Sigmoid colon (tissue), 4 donors: ENCODE results near the gene ZNF346.

Experiments used
- POLR2AphosphoS5 ChIP-seq, 4 donors: sonication (generic); formaldehyde crosslinking; IDR thresholded peaks; one replicate each; pipeline ENCODE4 v1.6.1; 2017; ENCODE audit warnings: antibody characterized with exemption in 4 of 4
- TF ChIP-seq, protein P1 (sequence below), 4 experiments: fragments of 450-650 bp in 3 of 4; fragments of 200-600 bp in 1 of 4; IDR thresholded peaks; one replicate each; pipeline ENCODE4 v1.5.1; 2016 to 2019; ENCODE audit warnings: antibody characterized with exemption in 4 of 4, mild to moderate bottlenecking in 3 of 4, moderate library complexity in 2 of 4

DNA sequence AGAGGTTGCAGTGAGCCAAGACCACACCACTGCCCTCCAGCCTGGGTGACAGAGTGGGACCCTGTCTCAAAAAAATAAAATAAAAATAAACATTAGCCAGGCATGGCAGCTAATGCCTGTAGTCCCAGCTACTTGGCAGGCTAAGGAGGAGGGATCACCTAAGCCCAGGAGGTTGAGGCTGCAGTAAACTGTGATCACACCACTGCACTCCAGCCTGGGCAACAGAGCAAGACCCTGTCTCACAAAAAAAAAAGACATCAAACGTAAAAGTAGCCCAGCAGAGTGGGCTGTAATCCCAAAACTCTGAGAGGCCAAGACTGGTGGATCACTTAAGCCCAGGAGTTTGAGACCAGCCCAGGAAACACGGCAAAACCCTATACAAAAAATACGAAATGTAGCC is 34.9 kb upstream of the ZNF346 start:
- TF ChIP-seq POLR2AphosphoS5 (IDR thresholded peaks at IDR 0.05) = no peak
- TF ChIP-seq, protein P1, sequence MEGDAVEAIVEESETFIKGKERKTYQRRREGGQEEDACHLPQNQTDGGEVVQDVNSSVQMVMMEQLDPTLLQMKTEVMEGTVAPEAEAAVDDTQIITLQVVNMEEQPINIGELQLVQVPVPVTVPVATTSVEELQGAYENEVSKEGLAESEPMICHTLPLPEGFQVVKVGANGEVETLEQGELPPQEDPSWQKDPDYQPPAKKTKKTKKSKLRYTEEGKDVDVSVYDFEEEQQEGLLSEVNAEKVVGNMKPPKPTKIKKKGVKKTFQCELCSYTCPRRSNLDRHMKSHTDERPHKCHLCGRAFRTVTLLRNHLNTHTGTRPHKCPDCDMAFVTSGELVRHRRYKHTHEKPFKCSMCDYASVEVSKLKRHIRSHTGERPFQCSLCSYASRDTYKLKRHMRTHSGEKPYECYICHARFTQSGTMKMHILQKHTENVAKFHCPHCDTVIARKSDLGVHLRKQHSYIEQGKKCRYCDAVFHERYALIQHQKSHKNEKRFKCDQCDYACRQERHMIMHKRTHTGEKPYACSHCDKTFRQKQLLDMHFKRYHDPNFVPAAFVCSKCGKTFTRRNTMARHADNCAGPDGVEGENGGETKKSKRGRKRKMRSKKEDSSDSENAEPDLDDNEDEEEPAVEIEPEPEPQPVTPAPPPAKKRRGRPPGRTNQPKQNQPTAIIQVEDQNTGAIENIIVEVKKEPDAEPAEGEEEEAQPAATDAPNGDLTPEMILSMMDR (IDR thresholded peaks at IDR 0.05) = no peak
